HG02885 (cell line): ENCODE measurements around the gene TMED1.

Experiments used
- ATAC-seq: cut with Tn5 transposase; IDR thresholded peaks from one replicate; pipeline ENCODE4 v1.9.1; 2021; ENCODE audit warnings: mild to moderate bottlenecking; ENCODE audit not compliant: unreplicated experiment, poor library complexity

The TMED1 gene

DNA sequence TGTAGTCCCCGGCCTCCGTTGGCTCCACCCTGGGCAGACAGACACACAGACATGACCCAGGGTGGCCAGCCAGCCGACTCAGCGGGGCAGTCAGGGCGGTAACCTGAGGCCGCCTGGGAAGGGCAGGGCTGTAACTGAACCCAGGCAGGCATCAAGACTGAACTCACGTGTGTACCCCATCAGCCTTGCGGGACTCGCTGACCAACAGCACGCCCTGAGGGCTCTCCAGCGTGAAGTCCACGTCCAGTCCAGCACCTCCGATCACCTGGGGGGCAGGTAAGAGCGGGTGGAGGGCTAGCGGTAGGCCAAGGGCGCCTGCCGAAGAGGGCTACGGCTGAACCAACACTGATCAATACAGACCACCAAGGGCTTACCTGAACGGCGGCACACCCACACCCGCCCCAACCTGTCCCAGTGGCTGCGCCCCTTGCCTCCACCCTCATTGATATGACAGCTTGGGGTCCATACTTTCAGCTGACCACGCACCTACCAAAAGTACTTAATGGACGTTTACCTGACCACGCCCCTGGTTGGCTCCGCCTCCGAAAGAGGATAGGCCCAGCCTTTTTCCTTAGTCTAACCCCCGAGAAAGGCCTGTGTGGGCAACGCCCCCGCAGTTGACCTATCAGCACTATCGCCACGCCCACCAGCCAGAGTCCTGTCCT lies 791 bp downstream of the TMED1 start:
- ATAC-seq: no peak

DNA sequence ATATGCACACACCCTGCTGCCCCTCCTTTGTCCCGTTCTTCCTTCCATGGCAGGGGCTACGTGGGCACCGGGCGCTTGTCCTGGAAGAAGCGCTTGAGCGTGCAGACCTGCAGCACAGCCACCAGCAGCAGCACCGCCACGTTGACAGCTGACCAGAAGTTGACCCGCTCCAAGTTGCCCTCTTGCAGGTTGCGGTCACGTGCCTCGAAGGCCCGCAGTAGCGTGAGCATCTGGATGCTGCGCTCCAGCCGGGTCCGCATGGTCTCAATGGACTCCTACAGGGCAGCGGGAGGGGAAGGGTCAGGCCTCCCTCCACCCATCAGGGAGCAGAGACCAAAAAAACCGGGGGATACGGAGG lies 3.1 kb downstream of the TMED1 start:
- ATAC-seq: no peak

DNA sequence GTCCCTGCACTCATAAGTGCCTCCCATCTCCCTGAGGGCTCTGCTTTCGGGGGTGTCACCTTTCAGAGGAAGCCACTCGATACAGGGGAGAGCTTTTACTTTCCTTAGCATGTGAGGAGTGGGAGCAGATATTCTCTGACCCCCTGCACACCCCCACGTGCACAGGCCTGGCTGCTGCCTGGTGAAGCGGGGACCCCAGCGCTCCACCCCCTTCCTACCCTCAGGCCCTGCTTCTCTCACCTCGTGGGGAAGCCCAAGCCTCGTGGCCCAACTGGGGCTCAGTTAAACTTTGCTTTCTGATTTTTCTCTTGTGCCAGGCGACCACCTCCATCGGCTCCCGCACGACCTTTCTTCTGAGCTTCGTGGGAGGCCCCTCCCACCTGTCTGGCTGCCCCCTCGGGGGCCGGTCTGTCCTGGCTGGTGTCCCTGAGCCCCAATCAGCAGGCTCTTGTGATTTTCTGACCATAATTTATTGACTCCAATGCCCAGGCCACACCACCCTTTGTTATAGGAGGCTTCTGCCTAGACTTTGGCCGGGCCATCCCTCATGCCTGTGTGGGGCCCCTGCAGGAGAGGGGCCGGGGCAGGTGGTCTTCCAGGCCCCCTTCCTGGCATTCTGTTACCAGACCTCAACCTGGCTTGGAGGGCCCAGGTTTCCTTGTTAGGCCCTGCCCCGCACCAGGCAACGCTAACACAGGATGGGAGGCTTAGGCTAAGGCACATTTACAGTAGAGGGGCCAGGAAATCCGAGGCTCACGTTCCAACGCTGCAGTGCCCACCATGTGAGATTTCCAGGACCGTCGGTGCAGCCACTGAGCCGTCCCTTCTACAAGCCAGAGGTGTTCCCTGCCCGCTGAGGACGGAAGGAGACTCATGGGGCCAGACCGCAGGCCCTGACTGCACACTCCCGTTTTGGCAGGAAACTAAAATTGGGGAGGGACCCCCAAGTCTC lies 3.7 kb downstream of the TMED1 start:
- ATAC-seq: no peak

DNA sequence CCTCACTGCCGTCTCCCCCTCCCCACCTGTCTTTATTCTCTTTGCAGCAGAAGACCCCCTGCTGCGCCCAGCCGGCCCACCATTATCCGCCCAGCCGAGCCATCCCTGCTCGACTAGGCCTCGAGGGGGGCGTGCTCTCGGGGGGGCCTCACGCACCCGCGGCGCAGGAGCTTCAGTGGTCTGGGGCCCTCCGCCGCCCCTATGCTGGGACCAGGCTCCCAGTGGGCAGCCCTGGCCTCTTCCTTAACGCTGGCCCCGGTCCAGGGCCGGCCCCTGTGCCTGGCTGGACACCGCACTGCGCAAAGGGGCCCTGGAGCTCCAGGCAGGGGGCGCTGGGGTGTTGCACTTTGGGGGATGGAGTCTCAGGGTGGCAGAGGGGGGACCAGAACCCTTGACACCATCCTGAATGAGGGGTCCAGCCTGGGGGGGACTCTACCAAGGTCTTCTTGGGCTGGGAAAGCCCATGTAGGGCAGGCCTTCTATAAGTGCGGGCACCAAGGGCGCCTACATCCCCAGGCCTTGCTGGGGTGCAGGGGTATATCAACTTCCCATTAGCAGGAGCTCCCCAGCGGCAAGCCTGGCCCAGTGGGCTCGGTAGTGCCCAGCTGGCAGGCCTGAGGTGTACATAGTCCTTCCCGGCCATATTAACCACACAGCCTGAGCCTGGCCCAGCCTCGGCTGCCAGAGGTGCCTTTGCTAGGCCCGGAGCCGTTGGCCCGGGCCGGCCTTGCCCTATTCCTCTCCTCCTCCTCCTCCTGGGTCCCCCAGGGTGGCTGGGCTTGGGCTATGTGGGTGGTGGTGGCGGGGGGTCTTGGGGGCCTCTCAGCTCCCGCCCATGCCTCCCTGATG lies 4.9 kb downstream of the TMED1 start:
- ATAC-seq: no peak

DNA sequence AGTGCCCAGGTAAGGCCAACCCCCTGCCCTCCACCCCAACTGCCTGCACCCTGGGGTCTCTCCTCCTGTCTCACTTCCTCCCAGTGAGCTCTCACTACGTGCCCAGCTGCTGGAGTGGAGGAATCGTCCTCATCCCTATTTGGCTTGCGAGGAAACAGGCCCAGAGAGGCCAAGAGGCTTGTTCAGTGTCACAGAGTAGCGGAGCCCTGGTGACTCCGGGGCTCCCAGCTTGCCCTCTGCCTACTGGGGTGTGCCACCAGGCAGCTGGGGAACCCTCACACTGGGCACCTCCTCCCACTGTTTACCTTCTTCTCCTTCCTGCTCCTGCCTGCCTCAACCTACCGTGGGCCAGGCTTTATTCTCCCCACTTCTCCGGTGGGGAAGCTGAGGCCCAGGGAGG lies 5.6 kb downstream of the TMED1 start:
- ATAC-seq: no peak

DNA sequence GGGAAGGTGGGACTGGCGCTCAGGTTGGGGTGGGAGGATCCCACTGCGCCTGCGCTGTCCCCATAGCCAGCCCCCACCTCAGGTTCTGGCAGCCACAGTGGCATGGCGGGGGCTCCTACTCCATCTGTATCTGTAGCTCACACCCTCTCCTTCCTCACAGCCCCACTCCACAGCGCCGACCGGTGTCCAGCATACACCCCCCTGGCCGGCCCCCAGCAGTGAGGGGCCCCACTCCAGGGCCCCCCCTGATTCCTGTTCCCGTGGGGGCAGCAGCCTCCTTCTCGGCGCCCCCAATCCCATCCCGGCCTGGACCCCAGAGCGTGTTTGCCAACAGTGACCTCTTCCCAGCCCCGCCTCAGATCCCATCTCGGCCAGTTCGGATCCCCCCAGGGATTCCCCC lies 6.0 kb downstream of the TMED1 start:
- no peak for ATAC-seq

DNA sequence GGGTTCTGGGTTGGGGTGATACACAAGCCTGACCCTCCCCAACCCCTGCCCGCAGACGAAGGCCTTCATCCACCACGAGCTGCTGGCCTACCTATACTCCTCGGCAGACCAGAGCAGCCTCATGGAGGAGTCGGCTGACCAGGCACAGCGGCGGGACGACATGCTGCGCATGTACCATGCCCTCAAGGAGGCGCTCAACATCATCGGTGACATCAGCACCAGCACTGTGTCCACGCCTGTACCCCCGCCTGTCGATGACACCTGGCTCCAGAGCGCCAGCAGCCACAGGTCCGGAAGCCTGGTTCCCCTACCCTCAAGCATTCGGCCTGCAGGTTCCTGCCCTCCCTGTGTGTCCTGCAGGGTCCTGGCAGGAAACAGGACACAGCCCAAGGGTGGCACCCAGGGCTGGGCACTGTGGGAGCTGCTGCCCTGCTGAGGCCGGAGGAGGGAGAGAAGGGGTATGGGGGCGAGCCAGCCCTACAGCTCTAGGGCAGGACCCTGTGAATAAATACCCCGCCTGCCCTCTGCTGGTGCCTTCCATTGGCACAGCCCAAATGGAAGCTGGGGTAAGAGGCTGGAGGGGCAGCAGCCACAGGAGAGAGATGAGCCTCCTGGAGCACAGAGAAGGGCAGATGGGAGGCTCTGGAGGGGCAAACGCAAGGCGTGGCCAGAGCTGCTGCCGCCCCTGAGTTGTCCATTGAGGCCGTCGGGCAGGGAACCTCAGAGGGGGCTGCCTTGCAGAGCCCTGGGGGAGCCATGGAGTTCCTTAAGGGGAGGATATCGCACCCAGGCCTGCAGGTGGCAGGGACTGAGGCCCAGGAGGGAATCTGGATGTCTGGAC lies 6.8 kb downstream of the TMED1 start:
- ATAC-seq: no peak

DNA sequence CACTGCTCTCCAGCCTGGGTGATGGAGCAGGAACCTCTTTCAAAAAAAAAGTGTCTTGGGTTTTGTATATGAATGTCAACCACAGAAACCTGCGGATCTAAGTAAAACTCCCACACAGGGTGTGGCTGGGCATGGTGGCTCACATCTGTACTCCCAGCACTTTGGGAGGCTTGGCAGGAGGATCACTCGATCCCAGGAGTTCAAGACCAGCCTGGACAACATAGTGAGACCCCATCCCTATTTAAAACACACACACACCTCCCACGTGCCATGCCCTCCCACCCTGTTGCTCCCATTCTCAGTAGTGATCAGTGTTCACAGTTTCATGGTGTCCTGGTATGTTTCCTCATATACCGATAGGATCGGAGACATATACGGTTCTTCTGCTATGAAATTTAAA lies 9.2 kb downstream of the TMED1 start:
- ATAC-seq: no peak

DNA sequence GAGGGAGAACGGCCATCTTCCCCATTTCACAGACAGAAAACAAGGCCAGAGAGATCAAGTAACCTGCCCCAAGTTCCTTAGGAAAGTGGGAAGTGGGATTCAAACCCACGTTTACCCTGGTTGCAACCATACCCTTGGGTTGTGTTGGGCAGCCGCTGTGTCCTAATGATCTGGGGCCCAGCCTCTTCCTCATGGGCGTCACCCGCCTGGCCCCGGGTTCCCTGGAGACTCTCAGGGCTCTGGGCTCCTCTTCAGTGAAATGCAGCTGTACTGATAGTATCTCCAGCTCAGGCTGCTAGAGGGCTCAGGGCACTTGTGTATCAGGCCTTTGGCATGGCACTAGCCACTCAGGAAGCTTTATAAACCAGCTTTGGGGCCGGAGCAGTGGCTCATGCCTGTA lies 9.8 kb downstream of the TMED1 start:
- no peak for ATAC-seq

DNA sequence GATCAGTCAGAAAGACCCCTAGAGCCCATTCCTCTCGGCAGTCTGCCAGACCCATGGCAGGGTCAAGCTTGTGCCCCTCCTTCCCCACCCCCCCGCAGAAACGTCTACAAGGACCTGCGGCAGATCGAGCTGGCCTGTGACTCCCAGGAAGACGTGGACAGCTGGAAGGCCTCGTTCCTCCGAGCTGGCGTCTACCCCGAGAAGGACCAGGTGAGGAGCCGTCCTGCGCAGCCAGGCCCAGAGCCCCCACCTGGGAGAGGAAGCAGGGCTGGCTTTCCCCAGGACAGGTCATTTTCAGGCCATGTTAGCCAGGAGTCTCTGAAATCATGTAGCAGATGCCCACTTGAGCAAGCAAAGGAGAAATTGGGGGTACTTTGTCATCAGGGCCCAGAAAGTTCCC lies 12.3 kb downstream of the TMED1 start:
- no peak for ATAC-seq

DNA sequence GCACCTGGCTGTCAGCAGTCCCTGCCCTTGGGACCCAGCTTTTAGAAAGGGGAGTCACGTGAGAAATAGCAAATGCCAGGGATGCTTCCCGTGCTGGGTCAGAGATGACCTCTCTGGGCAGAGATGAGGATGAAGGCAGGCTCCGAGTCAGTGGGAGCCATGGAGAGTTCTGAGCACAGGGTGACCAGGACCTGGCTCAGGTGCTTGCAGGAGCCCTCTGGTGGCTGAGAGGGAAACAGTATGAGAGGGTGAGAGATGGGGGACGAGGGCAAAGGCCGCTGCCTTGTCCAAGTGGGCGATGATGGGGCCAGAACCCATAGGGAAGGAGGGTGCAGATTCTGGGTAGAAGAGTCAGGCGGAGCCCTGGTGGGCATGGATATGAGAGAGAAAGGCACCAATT lies 15.8 kb downstream of the TMED1 start:
- no peak for ATAC-seq

DNA sequence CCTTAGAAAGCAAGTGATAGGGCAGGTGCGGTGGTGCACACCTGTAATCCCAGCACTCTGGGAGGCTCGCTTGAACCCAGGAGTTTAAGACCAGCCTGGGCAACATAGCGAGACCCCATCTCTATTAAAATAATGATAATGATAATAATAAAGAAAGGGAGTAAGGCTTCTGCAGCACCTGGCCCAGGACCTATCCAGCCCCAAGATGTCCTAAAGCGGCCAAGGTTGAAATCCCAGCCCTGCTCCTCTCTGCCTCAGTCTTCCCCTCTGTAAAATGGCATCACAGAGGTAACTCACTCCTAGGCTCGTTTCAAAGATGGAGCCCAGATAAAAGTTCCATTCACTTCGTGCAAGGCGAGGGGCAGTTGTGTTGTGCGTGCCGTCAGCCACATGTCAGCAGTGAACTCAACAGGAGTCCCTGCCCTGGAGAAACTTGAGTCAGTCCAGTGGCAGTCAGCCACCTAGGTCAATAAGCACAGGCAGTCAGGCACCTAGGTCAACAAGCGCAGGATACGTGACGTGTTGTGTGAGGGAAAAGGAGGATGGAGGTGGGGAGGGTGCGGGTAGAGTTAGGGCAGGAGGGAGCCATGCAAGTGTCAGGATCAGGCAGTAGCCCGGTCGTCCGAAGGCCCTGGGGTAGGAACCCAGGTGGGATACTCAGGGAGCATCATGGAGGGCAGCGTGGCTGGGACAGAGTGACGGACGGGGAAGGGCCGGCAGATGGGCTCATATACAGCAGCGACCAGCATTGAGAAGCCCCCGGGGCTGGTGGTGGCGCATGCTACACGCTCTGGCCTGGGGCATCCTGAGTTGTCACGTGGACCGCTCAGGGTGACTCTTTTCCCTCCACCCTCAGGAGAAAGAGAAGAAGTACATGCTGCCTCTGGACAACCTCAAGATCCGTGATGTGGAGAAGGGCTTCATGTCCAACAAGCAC lies 16.6 kb downstream of the TMED1 start:
- ATAC-seq: no peak

DNA sequence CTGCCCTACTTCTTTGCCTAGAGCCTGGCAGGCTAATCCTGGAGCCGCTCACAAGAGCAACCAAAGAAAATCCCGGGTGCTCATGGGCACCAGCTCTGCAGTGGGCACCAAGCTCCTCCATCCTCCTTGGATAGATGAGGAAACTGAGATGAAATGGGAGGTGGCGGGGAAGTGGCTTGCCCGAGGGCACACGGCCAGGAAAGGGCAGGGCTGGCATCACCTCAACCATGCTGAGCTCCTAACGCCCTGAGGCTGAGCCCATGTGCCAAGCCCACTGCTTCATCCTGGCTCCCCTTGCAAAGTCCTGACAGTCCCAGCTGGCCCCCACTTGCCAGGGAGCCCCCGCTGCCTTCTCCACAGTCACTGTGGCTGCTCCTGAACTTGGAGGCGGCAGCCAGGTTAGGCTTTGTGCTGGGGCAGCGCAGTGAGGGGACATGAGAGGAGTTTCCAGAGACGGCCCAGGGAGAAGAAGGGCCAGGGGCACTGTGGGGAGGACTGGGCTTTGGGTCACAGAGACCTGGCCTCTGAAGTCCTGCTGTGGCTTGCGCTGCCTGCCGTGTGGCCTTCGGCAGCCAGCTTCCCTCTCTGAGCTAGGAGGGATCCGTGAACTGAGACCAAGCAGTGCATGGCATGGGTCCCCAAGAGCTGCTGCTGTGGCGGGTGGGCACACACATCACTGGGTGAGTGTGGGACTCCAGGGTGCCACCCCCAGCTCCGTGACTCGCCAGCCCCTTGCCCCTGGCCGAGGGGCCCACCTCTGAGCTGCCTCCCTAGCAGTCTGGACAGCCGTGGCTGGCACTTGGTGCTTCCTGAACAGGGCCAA lies 17.5 kb downstream of the TMED1 start:
- no peak for ATAC-seq

DNA sequence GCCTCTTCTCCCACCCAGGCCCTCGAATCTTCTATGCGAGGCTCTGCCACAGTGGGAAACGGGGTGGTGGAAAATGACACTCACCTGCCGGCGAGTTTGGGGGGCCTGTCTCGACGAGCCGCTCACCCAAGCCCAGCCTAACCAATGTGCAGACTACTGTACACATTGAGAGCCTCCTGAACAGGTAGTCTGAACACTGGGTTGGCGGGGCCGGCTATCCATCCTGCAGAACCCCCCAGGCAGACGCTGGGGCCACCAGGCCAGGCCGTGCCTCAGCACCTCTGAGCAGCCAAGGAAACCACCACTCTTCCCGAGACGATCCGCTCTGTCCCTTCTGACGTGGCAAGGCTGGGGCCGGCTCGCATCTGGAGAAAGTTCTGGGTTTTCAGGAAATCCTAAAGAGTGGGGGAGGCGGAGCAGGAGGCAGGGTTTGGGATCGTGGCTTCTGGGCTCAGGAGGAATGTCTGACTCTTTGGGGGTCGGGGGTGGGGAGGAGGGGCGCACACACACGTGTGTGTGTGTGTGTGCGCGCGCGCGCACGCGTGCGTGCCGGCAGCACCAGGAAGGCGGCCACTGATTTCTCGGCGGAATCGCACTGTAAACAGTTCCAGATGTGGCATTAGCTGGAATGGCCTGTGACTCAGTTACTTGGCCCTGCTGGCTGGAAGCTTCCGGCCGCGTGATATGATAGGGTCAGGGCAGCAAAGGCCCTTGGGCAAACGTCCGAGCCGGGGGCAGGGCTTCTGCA lies 18.5 kb downstream of the TMED1 start:
- ATAC-seq: no peak

DNA sequence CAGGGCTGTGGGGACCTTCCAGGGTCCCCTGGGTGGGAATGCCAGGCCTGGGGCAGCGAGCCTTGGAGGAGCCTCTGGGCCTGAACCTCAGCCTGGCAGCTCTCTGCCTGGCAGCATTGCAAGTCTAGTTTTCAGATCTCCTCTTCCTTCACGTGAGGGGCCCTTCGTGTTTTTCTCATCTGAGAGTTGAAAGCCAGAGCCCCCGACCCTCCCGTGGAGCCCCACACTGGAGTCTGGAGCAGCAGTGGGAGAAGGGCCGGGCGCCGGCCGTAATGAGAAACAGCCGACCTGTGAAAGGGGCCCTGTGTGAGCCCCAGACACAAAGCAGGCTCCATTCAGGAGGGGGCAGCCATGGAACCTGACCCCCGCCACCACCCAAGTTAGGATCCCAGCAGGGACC lies 19.3 kb downstream of the TMED1 start:
- ATAC-seq: no peak

DNA sequence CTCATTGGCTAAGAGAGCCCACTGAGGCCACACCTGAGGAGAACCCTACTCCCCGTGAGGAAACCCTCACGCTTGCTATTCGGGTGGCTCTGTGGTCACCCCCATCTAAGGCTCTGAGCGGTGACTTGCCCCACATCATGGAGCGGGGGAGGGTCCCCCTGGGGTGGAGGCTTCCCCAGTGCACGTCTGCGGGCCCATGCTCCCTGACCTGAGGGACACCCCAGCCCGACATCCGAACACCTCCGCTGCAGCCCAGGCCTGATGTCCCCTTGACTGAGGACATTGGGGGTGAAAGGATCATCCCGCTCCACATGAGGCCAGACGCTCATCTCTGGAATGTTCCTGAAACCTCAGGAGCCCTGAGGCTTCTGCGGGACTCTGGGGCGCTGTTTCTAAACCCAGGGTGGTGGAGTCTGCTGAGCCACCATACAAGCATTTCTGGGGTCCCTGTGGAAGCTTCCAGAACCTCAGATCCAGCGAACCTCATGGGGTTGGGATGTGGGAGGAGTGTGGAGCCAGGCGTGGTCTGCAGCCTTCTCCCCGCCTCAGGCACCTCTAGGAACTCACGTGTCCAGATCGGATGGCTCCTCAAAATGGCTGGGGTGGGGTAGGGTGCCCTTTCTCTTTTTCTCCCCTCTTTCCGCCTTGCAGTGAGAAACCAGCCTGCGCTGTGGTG lies 19.9 kb downstream of the TMED1 start:
- ATAC-seq: no peak

DNA sequence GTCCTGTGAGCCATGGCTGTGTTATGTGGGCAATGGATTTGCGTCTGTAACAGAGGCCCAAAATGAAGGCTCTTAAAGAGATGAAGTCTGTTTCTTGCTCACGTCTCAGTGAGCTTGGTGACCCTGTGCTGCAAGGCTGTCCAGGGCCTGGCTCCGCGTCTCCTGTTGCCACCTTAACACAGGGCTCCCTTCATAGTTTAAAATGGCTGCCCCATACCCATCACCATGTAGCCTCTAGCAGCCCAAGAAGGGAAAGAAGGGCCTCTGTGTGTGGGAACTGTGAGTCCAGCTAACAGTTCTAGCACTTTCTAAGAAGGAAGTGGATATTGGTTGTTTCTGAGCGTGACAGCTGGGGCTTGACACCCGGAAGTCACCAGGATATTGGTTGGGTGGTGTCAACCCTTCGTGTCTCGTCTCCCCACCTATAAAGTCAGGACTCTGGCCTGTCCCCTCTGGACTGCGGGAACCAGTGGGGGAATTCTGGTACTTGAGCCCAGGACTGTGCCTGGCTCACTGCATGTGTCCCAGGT lies 20.9 kb downstream of the TMED1 start:
- ATAC-seq: no peak
